KMS-11 (cell line): Measurements from ENCODE around the gene POLR2F.

Source experiments
- H2AFZ ChIP-seq: fragments of 200-600 bp; sonication (generic); 2 replicates; pipeline ENCODE4 v1.6.1; 2016; ENCODE audit warnings: antibody characterized with exemption, mixed run types, low read depth
- H3K27ac ChIP-seq: fragments of 200-600 bp; sonication (generic); 2 replicates; pipeline ENCODE4 v1.6.1; 2016; ENCODE audit warnings: mild to moderate bottlenecking, mixed run types
- H3K27me3 ChIP-seq: fragments of 200-600 bp; sonication (generic); 2 replicates; pipeline ENCODE4 v1.6.1; 2017; ENCODE audit warnings: mild to moderate bottlenecking, low read depth, mixed run types, moderate library complexity; ENCODE audit not compliant: insufficient read depth
- H3K36me3 ChIP-seq: fragments of 200-600 bp; sonication (generic); 2 replicates; pipeline ENCODE4 v1.6.1; 2017; ENCODE audit warnings: mild to moderate bottlenecking, mixed run types; ENCODE audit not compliant: insufficient read depth
- H3K4me1 ChIP-seq: fragments of 200-600 bp; sonication (generic); 2 replicates; pipeline ENCODE4 v1.6.1; 2016; ENCODE audit warnings: mild to moderate bottlenecking, low read depth, mixed run types; ENCODE audit not compliant: poor library complexity, severe bottlenecking
- H3K4me2 ChIP-seq: fragments of 200-600 bp; sonication (generic); 2 replicates; pipeline ENCODE4 v1.7.0; 2016; ENCODE audit warnings: mild to moderate bottlenecking, mixed run types
- H3K4me3 ChIP-seq: fragments of 200-600 bp; sonication (generic); IDR thresholded peaks from 2 replicates; pipeline ENCODE4 v1.6.1; 2017; ENCODE audit warnings: low read depth, low read length, mixed read lengths; ENCODE audit not compliant: insufficient read depth
- H3K79me2 ChIP-seq: fragments of 200-600 bp; sonication (generic); 2 replicates; pipeline ENCODE4 v1.6.1; 2016; ENCODE audit warnings: low read depth, mixed run types; ENCODE audit not compliant: insufficient read depth
- H3K9ac ChIP-seq: fragments of 200-600 bp; sonication (generic); 2 replicates; pipeline ENCODE4 v1.6.1; 2016; ENCODE audit warnings: mild to moderate bottlenecking, mixed run types
- H4K20me1 ChIP-seq: fragments of 200-600 bp; sonication (generic); 2 replicates; pipeline ENCODE4 v1.6.1; 2016; ENCODE audit warnings: mild to moderate bottlenecking, mixed run types; ENCODE audit not compliant: insufficient read depth
- TF ChIP-seq, protein P1 (sequence below): fragments of 200-600 bp; sonication (generic); conservative IDR thresholded peaks from 2 replicates; pipeline ENCODE4 v1.6.1; 2017; ENCODE audit warnings: low read depth, mild to moderate bottlenecking, antibody characterized with exemption, low read length, moderate library complexity, mixed read lengths

The POLR2F gene

DNA sequence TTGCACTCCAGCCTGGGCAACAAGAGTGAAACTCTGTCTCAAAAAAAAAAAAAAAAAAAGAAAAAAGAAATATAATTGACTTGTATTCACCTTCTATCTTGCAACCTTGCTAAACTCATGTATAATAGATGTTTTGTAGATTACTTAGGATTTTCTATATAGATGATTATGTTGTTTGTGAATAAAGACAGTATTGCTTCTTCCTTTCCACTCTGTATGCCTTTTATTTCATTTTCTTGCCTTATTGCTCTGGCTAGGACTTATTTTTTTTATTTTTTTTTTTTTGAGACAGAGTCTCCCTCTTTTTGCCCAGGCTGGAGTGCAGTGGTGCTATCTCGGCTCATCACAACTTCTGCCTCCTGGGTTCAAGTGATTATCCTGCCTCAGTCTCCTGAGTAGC is 60.6 kb downstream of the POLR2F start:
- no peak overlapping the region for H3K4me3 ChIP-seq
- no peak overlapping the region for H3K4me2 ChIP-seq
- TF ChIP-seq, protein P1, sequence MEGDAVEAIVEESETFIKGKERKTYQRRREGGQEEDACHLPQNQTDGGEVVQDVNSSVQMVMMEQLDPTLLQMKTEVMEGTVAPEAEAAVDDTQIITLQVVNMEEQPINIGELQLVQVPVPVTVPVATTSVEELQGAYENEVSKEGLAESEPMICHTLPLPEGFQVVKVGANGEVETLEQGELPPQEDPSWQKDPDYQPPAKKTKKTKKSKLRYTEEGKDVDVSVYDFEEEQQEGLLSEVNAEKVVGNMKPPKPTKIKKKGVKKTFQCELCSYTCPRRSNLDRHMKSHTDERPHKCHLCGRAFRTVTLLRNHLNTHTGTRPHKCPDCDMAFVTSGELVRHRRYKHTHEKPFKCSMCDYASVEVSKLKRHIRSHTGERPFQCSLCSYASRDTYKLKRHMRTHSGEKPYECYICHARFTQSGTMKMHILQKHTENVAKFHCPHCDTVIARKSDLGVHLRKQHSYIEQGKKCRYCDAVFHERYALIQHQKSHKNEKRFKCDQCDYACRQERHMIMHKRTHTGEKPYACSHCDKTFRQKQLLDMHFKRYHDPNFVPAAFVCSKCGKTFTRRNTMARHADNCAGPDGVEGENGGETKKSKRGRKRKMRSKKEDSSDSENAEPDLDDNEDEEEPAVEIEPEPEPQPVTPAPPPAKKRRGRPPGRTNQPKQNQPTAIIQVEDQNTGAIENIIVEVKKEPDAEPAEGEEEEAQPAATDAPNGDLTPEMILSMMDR: no peak
- H3K4me1 ChIP-seq: no peaks in the 10 kb centered on the region
- H4K20me1 ChIP-seq: no peaks in the 10 kb centered on the region
- no peaks in the 10 kb centered on the region for H3K36me3 ChIP-seq
- H3K27ac ChIP-seq: no peak overlapping the region
- no peak overlapping the region for H2AFZ ChIP-seq
- no peak overlapping the region for H3K9ac ChIP-seq
- H3K27me3 ChIP-seq: no peaks in the 10 kb centered on the region
- no peaks in the 10 kb centered on the region for H3K79me2 ChIP-seq

DNA sequence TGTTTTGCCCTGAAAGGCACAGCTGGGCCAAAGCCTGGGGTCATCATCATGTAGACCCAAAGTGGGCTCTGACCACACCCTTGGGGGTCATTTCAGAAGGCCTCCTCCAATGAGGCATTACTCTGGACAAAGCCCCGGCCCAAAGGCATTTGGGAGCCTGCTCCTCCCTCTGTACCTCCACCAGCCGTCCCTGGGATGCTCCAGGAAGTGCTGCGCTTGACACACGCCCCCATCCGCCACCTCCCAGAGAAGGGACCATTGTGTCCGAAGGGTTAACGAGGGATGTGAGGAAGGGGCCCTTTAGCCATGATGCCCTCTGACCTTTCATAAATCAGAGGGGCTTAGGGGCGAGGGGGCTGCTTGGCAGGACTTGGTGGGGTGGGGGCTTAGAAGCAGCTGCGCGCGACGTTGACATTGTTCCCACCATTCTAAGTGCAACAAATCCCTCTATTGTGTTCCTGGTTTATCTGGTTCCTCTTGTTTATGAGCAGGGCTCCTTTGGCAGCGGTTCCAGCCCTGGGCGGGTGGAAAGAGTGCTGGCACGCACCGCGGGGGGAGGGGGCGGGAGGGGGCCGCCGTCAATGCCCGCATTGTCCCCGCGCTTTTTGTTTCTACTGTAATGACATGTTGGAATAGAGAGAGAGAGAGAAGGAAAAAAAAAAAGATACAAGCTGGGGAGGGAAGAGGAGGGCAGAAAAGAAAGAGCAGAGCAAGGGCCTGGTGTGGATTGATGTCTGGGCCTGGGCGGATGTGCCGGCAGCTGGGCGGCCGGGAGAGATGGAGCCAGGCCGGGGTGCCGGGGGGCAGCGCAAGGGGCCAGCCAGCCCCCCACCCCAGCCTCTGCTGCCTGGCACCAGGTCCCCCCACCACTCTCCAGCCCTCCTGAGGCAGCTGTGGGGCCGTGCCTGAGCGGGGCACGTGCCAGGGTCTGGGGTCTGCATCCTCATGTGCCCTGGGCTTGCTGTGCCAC is 63.0 kb downstream of the POLR2F start:
- Histone ChIP-seq H3K79me2 (no peaks in the 10 kb centered on the region), H3K27ac (no peak overlapping the region), H2AFZ (no peak overlapping the region), H3K4me2 (no peak overlapping the region), H3K4me1 (no peaks in the 10 kb centered on the region), H3K4me3 (no peak overlapping the region), H3K9ac (no peak overlapping the region), H3K27me3 (no peaks in the 10 kb centered on the region), H3K36me3 (no peaks in the 10 kb centered on the region), H4K20me1 (no peaks in the 10 kb centered on the region)
- TF ChIP-seq, protein P1: no peak

DNA sequence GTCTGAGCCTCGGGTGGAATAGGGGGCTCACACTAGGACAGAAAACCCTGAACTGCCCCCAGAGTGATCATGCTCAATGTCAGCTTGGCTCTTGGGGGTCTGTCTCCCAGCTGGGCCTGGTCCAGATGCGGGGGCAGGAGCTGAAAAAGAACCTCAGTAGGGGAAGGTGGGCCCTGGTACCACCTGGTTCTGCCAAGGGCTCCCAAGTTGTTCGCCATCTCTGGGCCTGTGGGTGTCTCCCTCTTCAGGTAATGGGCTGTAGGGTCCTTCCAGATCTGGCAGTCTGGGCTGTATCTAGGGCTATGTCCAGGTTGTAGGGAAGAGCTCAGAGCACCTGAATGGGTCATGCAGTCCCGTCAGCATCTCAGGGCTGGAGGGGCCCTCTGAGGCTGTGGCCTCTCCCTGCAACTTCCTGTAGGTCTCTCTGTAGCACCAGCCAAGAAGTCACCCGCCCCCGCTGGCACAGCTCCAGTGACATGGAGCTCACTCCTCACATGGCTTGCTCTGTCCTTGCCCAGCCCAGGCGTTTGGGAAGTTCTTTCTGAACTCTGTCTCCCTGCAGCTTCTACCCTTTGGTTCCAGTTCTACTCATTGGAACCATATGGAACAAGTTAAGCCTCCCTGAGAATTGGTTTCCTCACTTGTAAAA is 63.9 kb downstream of the POLR2F start:
- no peak overlapping the region for H2AFZ ChIP-seq
- no peaks in the 10 kb centered on the region for H3K4me1 ChIP-seq
- TF ChIP-seq, protein P1: no peak
- no peak overlapping the region for H3K4me2 ChIP-seq
- H3K27me3 ChIP-seq: no peaks in the 10 kb centered on the region
- no peaks in the 10 kb centered on the region for H3K36me3 ChIP-seq
- H3K4me3 ChIP-seq: no peak overlapping the region
- H3K79me2 ChIP-seq: no peaks in the 10 kb centered on the region
- H3K27ac ChIP-seq: no peak overlapping the region
- no peak overlapping the region for H3K9ac ChIP-seq
- H4K20me1 ChIP-seq: no peaks in the 10 kb centered on the region

DNA sequence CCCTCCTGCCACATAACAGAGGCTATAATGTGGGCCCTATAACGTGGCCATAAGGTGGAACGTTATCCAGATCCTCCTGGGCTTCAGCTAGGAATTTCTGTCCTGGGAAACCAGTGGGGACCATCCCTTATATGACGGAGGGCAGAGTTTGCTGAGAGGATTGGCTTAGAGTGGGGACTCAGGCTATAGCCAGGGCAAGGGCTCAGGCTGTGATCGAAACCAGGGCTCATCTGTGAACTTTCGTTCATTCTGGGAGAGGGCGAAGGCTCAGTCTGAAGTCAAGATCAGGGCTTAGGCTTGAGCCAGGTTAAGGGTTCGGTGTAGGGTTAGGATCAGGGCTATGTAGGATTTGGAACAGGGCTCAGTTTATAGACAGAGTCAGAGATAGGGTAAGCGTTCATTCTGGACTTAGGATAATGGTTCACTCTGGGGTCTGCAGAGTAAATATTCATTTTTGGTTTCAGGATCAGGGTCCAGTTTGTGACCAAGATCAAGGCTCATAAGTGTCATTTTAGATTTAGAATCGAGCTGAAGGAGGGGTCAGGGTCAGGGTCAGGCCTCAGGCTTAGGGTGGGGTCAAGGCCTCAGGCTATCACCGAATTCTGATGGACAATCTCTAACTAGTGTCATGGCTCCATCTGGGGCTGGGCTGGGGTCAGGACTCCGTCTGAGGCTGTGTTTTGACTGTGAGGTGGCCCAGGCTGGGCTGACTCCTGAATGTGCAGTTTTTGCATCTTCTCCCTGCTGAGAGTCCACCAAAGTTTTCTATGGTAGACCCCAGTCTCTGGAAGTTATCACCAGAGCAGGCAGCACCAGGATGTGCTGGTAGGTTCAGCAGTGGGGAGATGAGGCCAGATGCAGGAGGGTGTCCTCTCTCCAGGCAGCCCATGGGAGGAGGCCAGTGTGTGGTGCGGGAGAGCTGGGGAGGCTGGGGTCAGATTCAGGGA is 64.7 kb downstream of the POLR2F start:
- Histone ChIP-seq H3K4me1 (no peaks in the 10 kb centered on the region), H3K9ac (no peak overlapping the region), H3K36me3 (no peaks in the 10 kb centered on the region), H3K79me2 (no peaks in the 10 kb centered on the region), H4K20me1 (no peaks in the 10 kb centered on the region), H3K4me2 (no peak overlapping the region), H3K27me3 (no peaks in the 10 kb centered on the region), H3K4me3 (no peak overlapping the region), H3K27ac (no peak overlapping the region), H2AFZ (no peak overlapping the region)
- TF ChIP-seq, protein P1: no peak
